H9 (cell line): ENCODE measurements around the gene DIP2C. TPM values are rescaled to one million over a fixed set of nuclear protein-coding genes. Genes with fewer than 3 reads are reported as not detected.

Experiments
- DNase-seq: peaks from one replicate; pipeline ENCODE4 v3.0.0-alpha.2; 2017
- H2AFZ ChIP-seq: one replicate; pipeline ENCODE4 v1.6.1; 2013; ENCODE audit warnings: mild to moderate bottlenecking, low read length, control low read depth, moderate library complexity
- H2AK5ac ChIP-seq: 2 replicates; pipeline ENCODE4 v1.6.1; 2013; ENCODE audit warnings: low read length, control low read depth, mixed read lengths; ENCODE audit not compliant: insufficient read length
- H2BK120ac ChIP-seq: one replicate; pipeline ENCODE4 v1.6.1; 2013; ENCODE audit warnings: low read depth, mild to moderate bottlenecking, low read length, control low read depth, inconsistent platforms; ENCODE audit not compliant: poor library complexity, severe bottlenecking
- H2BK12ac ChIP-seq: 2 replicates; pipeline ENCODE4 v1.6.1; 2013; ENCODE audit warnings: low read length, control low read depth, mixed read lengths, low read depth; ENCODE audit not compliant: insufficient read length
- H2BK15ac ChIP-seq: 2 replicates; pipeline ENCODE4 v1.6.1; 2013; ENCODE audit warnings: low read depth, low read length, control low read depth
- H2BK20ac ChIP-seq: one replicate; pipeline ENCODE4 v1.6.1; 2013; ENCODE audit warnings: low read depth, mild to moderate bottlenecking, low read length, control low read depth, inconsistent platforms; ENCODE audit not compliant: poor library complexity, severe bottlenecking
- H2BK5ac ChIP-seq: 2 replicates; pipeline ENCODE4 v1.6.1; 2013; ENCODE audit warnings: low read length, control low read depth, mixed read lengths; ENCODE audit not compliant: insufficient read length
- H3K14ac ChIP-seq: 2 replicates; pipeline ENCODE4 v1.6.1; 2013; ENCODE audit warnings: low read length, control low read depth; ENCODE audit not compliant: insufficient read depth
- H3K18ac ChIP-seq: 2 replicates; pipeline ENCODE4 v1.6.1; 2013; ENCODE audit warnings: low read depth, mild to moderate bottlenecking, mixed read lengths, low read length, control low read depth; ENCODE audit not compliant: insufficient read length
- H3K23ac ChIP-seq: 2 replicates; pipeline ENCODE4 v1.6.1; 2013; ENCODE audit warnings: low read length, control low read depth, mixed read lengths, low read depth; ENCODE audit not compliant: insufficient read length
- H3K23me2 ChIP-seq: 2 replicates; pipeline ENCODE4 v1.6.1; 2013; ENCODE audit warnings: low read depth, mild to moderate bottlenecking, mixed read lengths, low read length, control low read depth; ENCODE audit not compliant: insufficient read length, poor library complexity, severe bottlenecking
- H3K27ac ChIP-seq: 2 replicates; pipeline ENCODE4 v1.5.1; 2013; ENCODE audit warnings: low read length, control low read depth, mixed read lengths, low read depth; ENCODE audit not compliant: insufficient read length
- H3K27me3 ChIP-seq: 2 replicates; pipeline ENCODE4 v1.6.1; 2013; ENCODE audit warnings: low read length, control low read depth, inconsistent platforms; ENCODE audit not compliant: insufficient read depth
- H3K4ac ChIP-seq: 2 replicates; pipeline ENCODE4 v1.6.1; 2013; ENCODE audit warnings: low read depth, mild to moderate bottlenecking, control low read depth, inconsistent platforms, low read length, moderate library complexity
- H3K4me1 ChIP-seq: 2 replicates; pipeline ENCODE4 v1.6.1; 2013; ENCODE audit warnings: low read length, control low read depth, inconsistent platforms; ENCODE audit not compliant: insufficient read depth
- H3K4me2 ChIP-seq: 2 replicates; pipeline ENCODE4 v1.6.1; 2013; ENCODE audit warnings: low read length, control low read depth, mixed read lengths; ENCODE audit not compliant: insufficient read length, insufficient read depth
- H3K56ac ChIP-seq: 2 replicates; pipeline ENCODE4 v1.6.1; 2013; ENCODE audit warnings: low read depth, mild to moderate bottlenecking, mixed read lengths, low read length, control low read depth; ENCODE audit not compliant: insufficient read length
- H3K79me1 ChIP-seq: 2 replicates; pipeline ENCODE4 v1.6.1; 2013; ENCODE audit warnings: low read depth, mild to moderate bottlenecking, moderate library complexity, low read length, control low read depth, inconsistent platforms; ENCODE audit not compliant: insufficient read depth, poor library complexity, severe bottlenecking
- H3K79me2 ChIP-seq: 2 replicates; pipeline ENCODE4 v1.6.1; 2013; ENCODE audit warnings: low read length, control low read depth, inconsistent platforms; ENCODE audit not compliant: insufficient read depth
- H3K9ac ChIP-seq: 2 replicates; pipeline ENCODE4 v1.6.1; 2013; ENCODE audit warnings: low read length, control low read depth, mixed read lengths; ENCODE audit not compliant: insufficient read length; ENCODE audit errors: extremely low read depth
- H3K9me3 ChIP-seq: one replicate; pipeline ENCODE4 v1.6.1; 2013; ENCODE audit warnings: low read depth, low read length, inconsistent platforms; ENCODE audit not compliant: control insufficient read depth
- H3T11ph ChIP-seq: one replicate; pipeline ENCODE4 v1.6.1; 2013; ENCODE audit warnings: mild to moderate bottlenecking, low read length, control low read depth, inconsistent platforms
- H4K20me1 ChIP-seq: one replicate; pipeline ENCODE4 v1.6.1; 2013; ENCODE audit not compliant: control insufficient read depth, insufficient read length, insufficient read depth
- H4K5ac ChIP-seq: 2 replicates; pipeline ENCODE4 v1.6.1; 2013; ENCODE audit warnings: low read depth, mild to moderate bottlenecking, mixed read lengths, low read length, control low read depth; ENCODE audit not compliant: insufficient read length
- H4K8ac ChIP-seq: replicated peaks from 2 replicates; pipeline ENCODE4 v1.6.1; 2013; ENCODE audit warnings: low read length, control low read depth, mixed read lengths, low read depth; ENCODE audit not compliant: insufficient read length
- H4K91ac ChIP-seq: 2 replicates; pipeline ENCODE4 v1.6.1; 2013; ENCODE audit warnings: low read depth, mild to moderate bottlenecking, moderate library complexity, mixed read lengths, low read length, control low read depth; ENCODE audit not compliant: insufficient read length
- H3K27ac Mint-ChIP-seq, 3 experiments: 2 replicates in 2 of 3; 3 replicates in 1 of 3; pipeline ENCODE4 v1.8.0; 2020 to 2021; ENCODE audit warnings: mixed read lengths in 3 of 3, mild to moderate bottlenecking in 1 of 3, moderate library complexity in 1 of 3
- H3K27me3 Mint-ChIP-seq: 2 replicates; pipeline ENCODE4 v1.8.0; 2021; ENCODE audit warnings: low read depth, mild to moderate bottlenecking, moderate library complexity, mixed read lengths
- H3K36me3 Mint-ChIP-seq, 3 experiments: 2 replicates in 2 of 3; 3 replicates in 1 of 3; pipeline ENCODE4 v1.8.0; 2020 to 2021; ENCODE audit warnings: low read depth in 3 of 3, mixed read lengths in 3 of 3; ENCODE audit not compliant: insufficient read depth in 1 of 3
- H3K4me1 Mint-ChIP-seq, 2 experiments: 2 replicates each; pipeline ENCODE4 v1.8.0; 2020; ENCODE audit warnings: mixed read lengths in 2 of 2
- H3K4me3 Mint-ChIP-seq, 2 experiments: 2 replicates in 1 of 2; 3 replicates in 1 of 2; pipeline ENCODE4 v1.8.0; 2020 to 2021; ENCODE audit warnings: mild to moderate bottlenecking in 2 of 2, mixed read lengths in 2 of 2, moderate library complexity in 1 of 2
- H3K9me3 Mint-ChIP-seq, 2 experiments: 2 replicates in 1 of 2; 3 replicates in 1 of 2; pipeline ENCODE4 v1.8.0; 2020; ENCODE audit warnings: mild to moderate bottlenecking in 2 of 2, mixed read lengths in 2 of 2, moderate library complexity in 1 of 2
- WGBS: extraction: QIAGEN DNeasy Blood & Tissue Kit; methylation state at CpG from one replicate; pipeline ENCODE4 v1.1.7; 2013; ENCODE audit warnings: missing lambda C conversion rate, low lambda C conversion rate, mixed read lengths; ENCODE audit not compliant: insufficient read length; ENCODE audit errors: extremely low coverage; 5-methylcytosine and 5-hydroxymethylcytosine counted together
- total RNA-seq: library from RNA; stranded (reverse); gene quantifications from 2 replicates; pipeline ENCODE4 v1.2.1, GENCODE V29; 2021
- TF ChIP-seq, protein P1 (sequence below): fragments of 200-600 bp; sonication (generic); conservative IDR thresholded peaks from 3 replicates; pipeline ENCODE4 v1.8.0; 2021; ENCODE audit warnings: antibody characterized with exemption, mild to moderate bottlenecking

Gene DIP2C
- total RNA-seq, 1 experiment from 2014 or later: 7.9 TPM

DNA sequence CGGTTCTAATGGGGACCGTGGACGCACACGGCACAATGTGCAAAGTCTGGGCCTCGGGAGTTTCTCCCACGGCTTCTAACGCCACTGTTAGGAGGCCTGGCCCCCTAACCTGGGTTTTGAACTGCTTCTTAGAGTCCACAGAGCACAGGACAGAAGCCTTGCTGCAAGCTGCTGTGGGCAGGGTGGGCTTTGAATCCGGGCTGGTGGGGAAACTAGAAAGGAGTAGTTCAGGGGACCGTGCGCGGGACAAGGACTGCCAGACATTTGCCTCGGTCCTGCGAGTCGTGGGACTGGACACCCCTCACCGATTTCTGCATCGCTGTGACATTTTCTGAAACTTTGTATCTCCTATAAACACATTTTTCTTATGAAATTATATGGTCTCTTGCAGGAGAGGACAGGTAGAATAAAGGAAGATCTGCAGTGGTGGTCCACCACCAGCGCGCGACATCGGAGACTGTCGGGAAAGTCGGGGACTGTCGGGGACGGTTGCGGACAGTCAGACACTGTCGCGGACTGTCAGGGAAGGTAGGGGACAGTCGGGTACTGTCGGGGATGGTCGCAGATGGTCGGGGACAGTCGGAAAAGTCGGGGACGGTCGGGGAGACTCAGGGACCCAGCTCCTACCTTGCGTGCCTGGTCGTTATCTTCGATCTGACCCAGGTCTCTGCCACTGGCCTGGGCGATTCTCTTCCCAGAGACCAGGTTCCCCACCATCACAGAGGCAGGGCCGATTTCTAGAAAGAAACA lies 332.1 kb downstream of the DIP2C start:
- Histone ChIP-seq H3K23me2 (no peaks in the 10 kb centered on the region), H2AK5ac (no peak overlapping the region), H2BK20ac (no peak overlapping the region), H3T11ph (no peak overlapping the region), H4K20me1 (no peaks in the 10 kb centered on the region), H4K91ac (no peak overlapping the region), H3K14ac (no peak overlapping the region), H2BK15ac (no peak overlapping the region), H3K18ac (no peak overlapping the region), H3K27ac (no peak overlapping the region), H3K79me1 (no peaks in the 10 kb centered on the region), H2BK12ac (no peak overlapping the region), H3K9ac (no peak overlapping the region), H2BK5ac (no peak overlapping the region), H3K79me2 (no peaks in the 10 kb centered on the region), H3K4ac (no peak overlapping the region), H3K9me3 (no peaks in the 10 kb centered on the region), H4K5ac (no peak overlapping the region), H4K8ac (no peak overlapping the region), H3K4me1 (no peaks in the 10 kb centered on the region), H3K27me3 (no peaks in the 10 kb centered on the region), H2AFZ (no peak overlapping the region), H3K23ac (no peak overlapping the region), H2BK120ac (no peak overlapping the region), H3K4me2 (no peak overlapping the region), H3K56ac (no peak overlapping the region)
- no CpG with 5 or more reads among the region's 40 CpGs for WGBS
- peak overlapping the region in 2 of 3 experiments; percentile 76 to 89; a peak in 4 of 7 replicates for H3K27ac Mint-ChIP-seq
- no peak for DNase-seq
- H3K4me1 Mint-ChIP-seq: no peaks in the 10 kb centered on the region; a peak in 1 of 4 replicates
- peaks cover 6 to 30% (median 26%) of the 10 kb centered on the region in 3 experiments; a peak in 6 of 7 replicates for H3K36me3 Mint-ChIP-seq
- TF ChIP-seq, protein P1, sequence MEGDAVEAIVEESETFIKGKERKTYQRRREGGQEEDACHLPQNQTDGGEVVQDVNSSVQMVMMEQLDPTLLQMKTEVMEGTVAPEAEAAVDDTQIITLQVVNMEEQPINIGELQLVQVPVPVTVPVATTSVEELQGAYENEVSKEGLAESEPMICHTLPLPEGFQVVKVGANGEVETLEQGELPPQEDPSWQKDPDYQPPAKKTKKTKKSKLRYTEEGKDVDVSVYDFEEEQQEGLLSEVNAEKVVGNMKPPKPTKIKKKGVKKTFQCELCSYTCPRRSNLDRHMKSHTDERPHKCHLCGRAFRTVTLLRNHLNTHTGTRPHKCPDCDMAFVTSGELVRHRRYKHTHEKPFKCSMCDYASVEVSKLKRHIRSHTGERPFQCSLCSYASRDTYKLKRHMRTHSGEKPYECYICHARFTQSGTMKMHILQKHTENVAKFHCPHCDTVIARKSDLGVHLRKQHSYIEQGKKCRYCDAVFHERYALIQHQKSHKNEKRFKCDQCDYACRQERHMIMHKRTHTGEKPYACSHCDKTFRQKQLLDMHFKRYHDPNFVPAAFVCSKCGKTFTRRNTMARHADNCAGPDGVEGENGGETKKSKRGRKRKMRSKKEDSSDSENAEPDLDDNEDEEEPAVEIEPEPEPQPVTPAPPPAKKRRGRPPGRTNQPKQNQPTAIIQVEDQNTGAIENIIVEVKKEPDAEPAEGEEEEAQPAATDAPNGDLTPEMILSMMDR: no peak
- no peaks in the 10 kb centered on the region for H3K27me3 Mint-ChIP-seq
- H3K9me3 Mint-ChIP-seq: no peaks in the 10 kb centered on the region
- no peak overlapping the region for H3K4me3 Mint-ChIP-seq
